ENCODE results near the gene CPM.
A peak's percentile ranks its signal among the peaks of the same experiment; 100 is the strongest.
"Not testable (repeated sequence)": the region's sequence is repeated elsewhere in the genome, so short reads cannot be mapped to it uniquely, and the experiment has no call there.

The CPM gene

GRCh38 chr12:68831272-68831671 is 101.7 kb downstream of the CPM start:
- no peak overlapping the region for H3K27ac Mint-ChIP-seq
- H3K27me3 Mint-ChIP-seq = no peaks in the 10 kb centered on the region
- H3K9me3 Mint-ChIP-seq = no peaks in the 10 kb centered on the region
- ATAC-seq = no peak
- H3K4me3 Mint-ChIP-seq = no peak overlapping the region
- peaks cover 33% of the 10 kb centered on the region for H3K36me3 Mint-ChIP-seq
- H3K4me1 Mint-ChIP-seq = peaks cover 7% of the 10 kb centered on the region

DNA sequence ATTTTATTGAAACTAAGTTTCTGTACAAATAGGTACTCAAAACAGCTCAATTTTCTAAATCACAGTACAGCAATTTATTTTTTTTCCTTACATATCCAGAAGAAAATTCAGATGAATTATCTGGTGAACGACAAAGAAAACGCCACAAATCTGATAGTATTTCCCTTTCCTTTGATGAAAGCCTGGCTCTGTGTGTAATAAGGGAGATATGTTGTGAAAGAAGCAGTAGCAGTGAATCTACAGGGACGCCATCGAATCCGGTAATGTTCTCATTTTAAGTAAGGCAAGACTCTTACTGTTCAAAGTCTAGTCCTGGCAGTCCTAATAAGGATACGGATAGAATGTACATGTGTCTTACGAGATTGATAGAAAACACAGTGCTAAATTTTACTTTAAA is 104.3 kb downstream of the CPM start:
- no peaks in the 10 kb centered on the region for H3K27me3 Mint-ChIP-seq
- no peak overlapping the region for H3K4me3 Mint-ChIP-seq
- peaks cover 42% of the 10 kb centered on the region for H3K36me3 Mint-ChIP-seq
- ATAC-seq = no peak
- no peak overlapping the region for H3K27ac Mint-ChIP-seq
- no peaks in the 10 kb centered on the region for H3K9me3 Mint-ChIP-seq
- peaks cover 18% of the 10 kb centered on the region for H3K4me1 Mint-ChIP-seq

DNA sequence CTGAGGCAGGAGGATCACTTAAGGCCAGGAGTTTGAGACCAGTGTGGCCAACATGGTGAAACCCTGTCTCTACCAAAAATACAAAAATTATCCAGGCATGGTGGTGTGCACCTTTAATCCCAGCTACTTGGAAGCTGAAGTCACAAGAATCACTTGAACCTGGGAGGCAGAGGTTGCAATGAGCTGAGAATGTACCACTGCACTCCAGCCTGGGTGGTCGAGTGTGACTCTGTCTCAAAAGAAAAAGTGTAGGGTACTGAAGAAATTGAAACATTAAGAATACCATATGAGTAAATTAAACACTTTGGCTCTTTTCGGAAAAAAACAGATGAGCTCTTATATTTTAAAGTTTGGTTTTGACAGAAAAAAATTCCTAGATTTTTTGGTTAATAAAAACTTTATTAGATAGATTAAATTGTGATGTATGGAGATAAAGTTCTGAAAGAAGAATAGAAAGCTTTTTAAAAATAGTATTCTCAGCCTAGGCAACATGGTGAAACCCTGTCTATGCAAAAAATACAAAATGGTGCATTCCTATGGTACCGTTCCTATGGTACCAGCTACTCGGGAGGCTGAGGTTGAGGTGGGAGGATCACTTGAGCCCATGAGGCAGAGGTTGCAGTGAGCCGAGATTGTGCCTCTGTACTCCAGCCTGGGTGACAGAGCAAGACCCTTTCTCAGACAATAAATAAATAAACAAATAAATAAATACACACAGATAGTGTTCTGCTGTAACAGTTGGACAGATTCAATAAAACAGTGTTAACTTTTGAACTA is 104.9 kb downstream of the CPM start:
- Mint-ChIP-seq H3K9me3 (no peaks in the 10 kb centered on the region), H3K36me3 (peaks cover 48% of the 10 kb centered on the region), H3K4me1 (peaks cover 23% of the 10 kb centered on the region), H3K4me3 (no peak overlapping the region), H3K27me3 (no peaks in the 10 kb centered on the region), H3K27ac (no peak overlapping the region)
- ATAC-seq = no peak

DNA sequence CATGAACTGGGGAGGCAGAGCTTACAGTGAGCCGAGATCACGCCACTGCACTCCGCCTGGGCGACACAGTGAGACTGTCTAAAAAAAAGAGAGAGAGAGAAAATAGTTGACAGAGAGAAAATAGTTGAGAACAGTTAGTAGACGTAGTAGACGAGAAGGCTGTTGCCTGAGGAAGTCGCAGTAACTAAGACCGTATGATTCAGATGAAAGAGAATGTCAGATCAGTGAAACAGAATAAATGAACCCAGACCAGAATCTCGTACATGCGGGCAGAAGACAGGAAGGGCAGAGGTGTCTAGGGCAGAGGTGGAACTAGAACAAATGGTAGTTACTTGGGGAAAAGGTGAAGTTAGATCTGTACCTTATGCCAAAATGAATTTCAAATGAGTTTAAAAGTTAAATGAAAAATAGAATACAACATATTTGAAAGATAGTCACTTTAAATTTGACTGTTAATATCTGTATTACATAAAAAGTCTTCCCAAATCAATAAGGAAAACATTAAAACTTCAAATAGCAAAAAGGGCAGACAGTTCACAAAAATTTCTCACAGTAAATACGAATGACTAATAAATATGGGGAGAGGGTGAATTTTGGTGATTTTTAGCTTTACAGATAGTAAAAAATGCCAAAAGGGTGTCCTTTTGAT is 107.3 kb downstream of the CPM start:
- H3K27ac Mint-ChIP-seq = no peak overlapping the region
- no peak overlapping the region for H3K4me3 Mint-ChIP-seq
- no peak for ATAC-seq
- H3K27me3 Mint-ChIP-seq = no peaks in the 10 kb centered on the region
- peaks cover 50% of the 10 kb centered on the region for H3K36me3 Mint-ChIP-seq
- peaks cover 30% of the 10 kb centered on the region for H3K4me1 Mint-ChIP-seq
- no peaks in the 10 kb centered on the region for H3K9me3 Mint-ChIP-seq

DNA sequence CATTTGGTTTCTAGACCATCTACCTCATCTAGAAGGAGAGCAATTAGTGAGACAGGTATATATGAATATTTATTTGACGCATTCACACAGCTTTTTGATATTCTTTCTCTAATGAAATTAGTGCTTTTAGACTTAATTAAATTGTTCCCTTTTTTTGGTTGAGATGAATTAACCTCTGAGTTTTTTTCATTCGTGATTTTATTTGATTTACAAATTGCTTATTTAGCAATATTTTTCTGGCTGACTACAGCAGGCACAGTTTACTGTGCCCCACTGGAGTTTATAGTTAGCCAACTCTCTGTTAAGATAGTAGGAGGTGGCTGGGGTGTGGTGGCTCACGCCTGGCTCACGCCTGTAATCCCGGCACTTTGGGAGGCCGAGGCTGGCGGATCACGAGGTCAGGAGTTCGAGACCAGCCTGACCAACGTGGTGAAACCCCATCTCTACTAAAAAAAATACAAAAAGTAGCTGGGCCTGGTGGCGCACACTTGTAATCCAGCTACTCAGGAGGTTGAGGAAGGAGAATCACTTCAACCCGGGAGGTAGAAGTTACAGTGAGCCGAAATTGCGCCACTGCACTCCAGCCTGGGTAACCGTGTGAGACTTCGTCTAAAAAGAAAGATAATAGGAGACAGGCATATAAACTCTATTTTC is 108.2 kb downstream of the CPM start:
- H3K27ac Mint-ChIP-seq = no peak overlapping the region
- peaks cover 23% of the 10 kb centered on the region for H3K4me1 Mint-ChIP-seq
- peaks cover 45% of the 10 kb centered on the region for H3K36me3 Mint-ChIP-seq
- no peak overlapping the region for H3K4me3 Mint-ChIP-seq
- no peak for ATAC-seq
- no peaks in the 10 kb centered on the region for H3K27me3 Mint-ChIP-seq
- no peaks in the 10 kb centered on the region for H3K9me3 Mint-ChIP-seq

DNA sequence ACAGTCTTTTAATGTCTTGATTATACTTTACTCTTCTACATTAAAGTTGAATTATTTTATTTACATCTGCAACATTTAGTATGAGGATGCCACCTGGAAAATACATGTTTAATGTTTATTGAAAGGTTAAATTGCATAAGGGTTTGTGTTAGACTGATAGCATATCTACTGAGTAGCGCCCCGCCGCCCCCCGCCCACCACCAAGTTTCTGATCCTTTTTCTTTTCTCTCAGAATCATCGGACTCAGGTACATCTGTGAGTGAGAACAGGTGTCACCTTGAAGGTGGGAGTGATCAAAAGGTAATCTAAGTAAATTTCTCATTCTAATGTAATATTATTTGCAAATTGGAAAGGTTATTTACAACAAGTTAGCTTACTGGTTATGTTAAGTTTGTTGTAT is 108.8 kb downstream of the CPM start:
- Mint-ChIP-seq H3K4me1 (peaks cover 23% of the 10 kb centered on the region), H3K36me3 (peaks cover 50% of the 10 kb centered on the region)

DNA sequence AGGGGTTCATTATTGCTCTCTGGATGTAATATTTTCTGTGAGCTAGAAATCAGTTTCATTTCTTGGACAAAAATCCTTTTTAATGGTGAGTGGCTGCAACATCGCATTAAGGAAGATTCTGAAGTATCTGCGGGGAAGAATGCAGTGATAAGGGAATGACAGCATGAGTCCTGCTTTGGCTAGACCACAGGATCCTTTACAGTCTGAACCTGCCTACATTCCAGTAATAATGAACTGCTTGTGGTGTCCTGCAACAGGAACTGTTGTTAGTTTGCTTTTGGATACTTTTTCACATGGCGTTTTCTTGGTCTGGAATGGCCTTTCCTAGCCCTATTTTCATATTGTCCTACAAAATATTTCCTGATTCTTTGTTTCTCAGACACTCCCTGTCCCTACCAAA is 109.3 kb downstream of the CPM start:
- no peaks in the 10 kb centered on the region for H3K9me3 Mint-ChIP-seq
- peaks cover 23% of the 10 kb centered on the region for H3K4me1 Mint-ChIP-seq
- H3K27me3 Mint-ChIP-seq = no peaks in the 10 kb centered on the region
- peaks cover 54% of the 10 kb centered on the region for H3K36me3 Mint-ChIP-seq
- no peak for ATAC-seq
- no peak overlapping the region for H3K27ac Mint-ChIP-seq
- H3K4me3 Mint-ChIP-seq = no peak overlapping the region

More for the DNA sequence above, 108.8 kb downstream of the CPM start:
- ATAC-seq = no peak
- Mint-ChIP-seq H3K27me3 (no peaks in the 10 kb centered on the region), H3K9me3 (no peaks in the 10 kb centered on the region), H3K4me3 (no peak overlapping the region), H3K27ac (no peak overlapping the region)

DNA sequence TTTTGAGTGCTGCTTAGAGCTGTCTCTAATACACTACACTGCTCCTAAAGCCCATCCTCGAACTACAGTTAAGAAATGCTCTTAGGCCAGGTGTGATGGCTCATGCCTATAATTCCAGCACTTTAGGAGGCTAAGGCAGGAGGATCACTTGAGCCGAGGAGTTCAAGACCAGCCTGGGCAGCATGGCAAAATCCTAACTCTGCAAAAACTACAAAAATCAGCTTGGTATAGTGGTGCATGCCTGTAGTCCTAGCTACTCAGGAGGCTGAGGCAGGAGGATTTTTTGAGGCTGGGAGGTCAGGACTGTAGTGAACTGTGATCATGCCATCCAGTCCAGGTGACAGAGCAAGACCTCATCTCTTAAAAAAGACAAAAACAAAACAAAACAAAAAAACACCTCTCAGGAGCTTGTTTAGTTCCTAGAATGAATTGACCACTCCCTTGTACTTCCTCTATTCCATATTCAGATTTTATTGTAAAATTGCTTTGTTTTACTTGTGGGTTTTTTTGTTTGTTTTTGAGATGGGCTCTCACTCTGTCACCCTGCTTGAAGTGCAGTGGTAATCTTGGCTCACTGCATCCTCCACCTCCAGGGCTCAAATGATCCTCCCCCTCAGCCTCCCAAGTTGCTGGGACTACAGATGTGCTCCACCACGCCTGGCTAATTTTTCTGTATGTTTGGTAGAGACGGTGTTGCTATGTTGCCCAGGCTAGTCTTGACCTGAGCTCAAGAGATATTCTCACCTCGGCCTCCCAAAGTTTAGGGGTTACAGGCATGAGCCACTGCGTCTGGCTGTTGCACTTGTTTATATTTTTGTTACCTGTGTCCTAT is 111.4 kb downstream of the CPM start:
- Mint-ChIP-seq H3K27me3 (no peaks in the 10 kb centered on the region), H3K4me1 (peaks cover 23% of the 10 kb centered on the region), H3K36me3 (peaks cover 55% of the 10 kb centered on the region), H3K27ac (peak overlapping the region; percentile 48), H3K4me3 (no peak overlapping the region), H3K9me3 (no peaks in the 10 kb centered on the region)
- ATAC-seq = no peak

GRCh38 chr12:68819481-68819880 is 113.5 kb downstream of the CPM start:
- H3K4me3 Mint-ChIP-seq, H3K27me3 Mint-ChIP-seq, H3K9me3 Mint-ChIP-seq, H3K27ac Mint-ChIP-seq, ATAC-seq: not testable (repeated sequence)
- H3K36me3 Mint-ChIP-seq = peaks cover 49% of the 10 kb centered on the region
- peaks cover 26% of the 10 kb centered on the region for H3K4me1 Mint-ChIP-seq

GRCh38 chr12:68815928-68816800 is 116.8 kb downstream of the CPM start:
- peaks cover 32% of the 10 kb centered on the region for H3K36me3 Mint-ChIP-seq
- H3K27ac Mint-ChIP-seq = no peak overlapping the region
- H3K9me3 Mint-ChIP-seq = no peaks in the 10 kb centered on the region
- no peak overlapping the region for H3K4me3 Mint-ChIP-seq
- peaks cover 37% of the 10 kb centered on the region for H3K4me1 Mint-ChIP-seq
- no peak for ATAC-seq
- no peaks in the 10 kb centered on the region for H3K27me3 Mint-ChIP-seq

GRCh38 chr12:68815232-68815927 is 117.6 kb downstream of the CPM start:
- no peak overlapping the region for H3K27ac Mint-ChIP-seq
- peaks cover 42% of the 10 kb centered on the region for H3K4me1 Mint-ChIP-seq
- ATAC-seq = no peak
- peaks cover 31% of the 10 kb centered on the region for H3K36me3 Mint-ChIP-seq
- H3K9me3 Mint-ChIP-seq = no peaks in the 10 kb centered on the region
- H3K27me3 Mint-ChIP-seq = no peaks in the 10 kb centered on the region
- H3K4me3 Mint-ChIP-seq = no peak overlapping the region

- H3K4me3 Mint-ChIP-seq = no peak overlapping the region
- ATAC-seq = no peak
- H3K9me3 Mint-ChIP-seq = no peaks in the 10 kb centered on the region
- H3K4me1 Mint-ChIP-seq = peaks cover 42% of the 10 kb centered on the region
- H3K27ac Mint-ChIP-seq = no peak overlapping the region
- H3K36me3 Mint-ChIP-seq = peaks cover 35% of the 10 kb centered on the region
- H3K27me3 Mint-ChIP-seq = no peaks in the 10 kb centered on the region
These were observed 118.3 kb downstream of the CPM start for GRCh38 chr12:68814490-68815231.

DNA sequence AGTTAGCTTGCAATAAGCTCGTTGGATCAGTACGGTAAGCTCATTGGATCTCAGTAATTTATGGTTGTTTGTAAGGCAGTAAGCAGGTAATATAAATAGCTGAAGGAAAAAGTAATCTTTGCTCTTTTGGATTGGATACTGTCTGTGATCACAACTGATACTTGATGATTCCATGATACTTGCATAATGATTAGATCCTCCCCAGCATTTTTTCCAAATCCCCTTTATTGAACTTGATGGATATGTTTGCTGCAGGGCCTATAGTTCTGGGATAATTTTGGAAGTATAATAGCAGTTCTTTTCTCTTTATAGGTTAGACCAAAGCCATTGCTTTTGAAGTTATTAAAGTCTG is 119.8 kb downstream of the CPM start:
- no peaks in the 10 kb centered on the region for H3K27me3 Mint-ChIP-seq

More for the DNA sequence above, 119.8 kb downstream of the CPM start:
- no peak overlapping the region for H3K27ac Mint-ChIP-seq
- H3K4me3 Mint-ChIP-seq = no peak overlapping the region
- H3K36me3 Mint-ChIP-seq = peaks cover 26% of the 10 kb centered on the region
- no peaks in the 10 kb centered on the region for H3K9me3 Mint-ChIP-seq
- no peak for ATAC-seq
- H3K4me1 Mint-ChIP-seq = peaks cover 42% of the 10 kb centered on the region
